CD4-positive, alpha-beta T cell treated with Interleukin-2 at 100 ng/mL for 4 hours (primary cell): ENCODE data around the gene PRB4.
"Not testable (repeated sequence)": the region's sequence is repeated elsewhere in the genome, so short reads cannot be mapped to it uniquely, and the experiment has no call there.

Experiments
- DNase-seq: peaks from one replicate; pipeline ENCODE4 v3.0.0-alpha.2; 2020; ENCODE audit warnings: low spot score

Gene PRB4

DNA sequence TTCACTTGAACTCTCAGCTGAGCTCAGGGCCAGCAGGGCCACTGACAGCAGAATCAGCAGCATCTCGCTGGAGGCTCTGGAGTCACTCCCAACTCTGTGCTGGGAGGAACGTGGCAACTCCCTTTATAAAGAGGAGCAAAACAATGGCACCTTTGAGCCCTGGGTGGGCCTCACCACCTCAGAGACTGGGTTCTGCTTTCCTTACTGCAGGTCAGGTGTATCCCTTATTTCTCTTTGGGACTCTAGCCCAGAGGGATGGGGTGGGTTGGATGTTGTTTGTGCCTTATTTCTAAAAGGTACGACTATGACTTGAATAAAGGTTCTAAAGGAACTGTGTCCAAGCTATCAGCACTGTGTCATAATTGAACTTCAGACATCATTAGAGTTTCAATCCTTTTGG, at the start of gene PRB4:
TSS of gene PRB4 (minus strand) at position 101 of the 400 bp plus-strand sequence. CDS start at position 63, 38 bp downstream.
- DNase-seq: no peak

DNA sequence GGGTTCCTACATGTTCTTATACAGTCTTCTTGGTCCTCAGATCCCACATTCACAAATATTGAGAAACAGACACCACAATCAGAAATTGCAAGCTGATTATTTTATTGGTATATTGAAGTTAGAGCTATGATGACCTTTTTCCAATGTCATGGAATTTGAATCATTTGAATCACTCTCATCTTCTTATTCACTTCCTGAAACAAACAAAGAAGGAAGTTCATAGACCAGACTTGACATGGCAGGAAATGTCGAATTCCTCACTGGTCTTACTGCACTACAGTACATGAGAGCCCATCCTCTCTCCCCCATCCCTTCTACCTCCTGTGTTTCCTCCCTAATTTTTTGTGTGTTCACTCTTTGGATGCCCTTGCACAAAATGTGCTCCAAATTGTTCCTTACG, 41.5 kb upstream of the PRB4 start:
- not testable (repeated sequence) for DNase-seq

DNA sequence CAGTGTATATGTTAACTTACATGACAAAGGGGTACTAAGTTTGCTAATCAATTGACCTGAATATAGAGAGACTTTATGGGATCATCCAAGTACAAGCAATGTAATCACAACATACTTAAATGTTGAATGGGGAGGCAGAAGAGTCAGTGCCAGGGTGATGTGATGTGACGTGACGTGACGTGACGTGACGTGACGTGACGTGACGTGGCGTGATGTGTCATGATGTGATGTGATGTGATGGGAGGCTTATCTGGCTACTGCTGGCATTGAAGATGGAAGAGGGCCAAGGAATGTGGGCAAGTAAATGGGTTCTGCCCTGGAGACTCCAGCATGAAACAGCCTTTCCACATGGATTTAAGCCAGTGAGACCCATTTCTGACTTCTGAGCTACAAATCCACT, 38.2 kb upstream of the PRB4 start:
- DNase-seq: no peak

DNA sequence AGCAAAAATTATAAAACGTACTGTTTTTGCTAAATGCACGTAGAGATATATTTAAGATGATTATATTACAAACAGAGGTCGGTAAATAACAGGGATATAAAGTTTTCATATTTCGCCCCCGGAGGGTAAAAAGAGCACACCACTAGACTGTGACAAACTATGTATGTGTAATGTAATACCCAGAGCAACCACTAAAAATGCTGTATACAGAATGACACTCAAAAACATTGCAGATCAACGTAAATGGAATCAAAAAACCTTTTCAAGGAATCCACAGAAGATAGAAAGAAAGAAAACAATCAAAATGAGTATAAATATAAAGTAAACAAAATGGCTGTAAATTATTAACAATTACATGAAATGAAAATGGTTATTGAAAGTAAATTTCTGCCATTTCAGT, 37.6 kb upstream of the PRB4 start:
- DNase-seq: no peak

DNA sequence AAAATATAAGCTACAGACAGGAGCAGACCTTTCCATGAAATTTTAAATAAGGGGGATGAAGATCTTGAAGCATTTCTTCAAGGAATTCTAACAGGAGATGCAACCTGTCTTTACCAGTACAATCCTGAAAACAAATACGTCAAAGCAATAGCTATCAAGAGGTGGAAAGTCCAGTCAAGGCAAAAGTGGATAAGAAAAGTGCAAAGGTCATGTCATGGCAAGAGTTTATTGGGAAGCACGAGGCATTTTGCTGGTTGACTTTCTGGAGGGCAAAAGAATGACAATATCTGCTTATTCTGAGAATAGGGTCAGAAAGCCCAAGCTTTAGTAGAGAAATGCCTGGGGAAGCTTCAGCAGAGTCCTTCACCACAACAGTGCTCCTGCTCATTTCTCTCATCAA, 34.3 kb upstream of the PRB4 start:
- DNase-seq: no peak

DNA sequence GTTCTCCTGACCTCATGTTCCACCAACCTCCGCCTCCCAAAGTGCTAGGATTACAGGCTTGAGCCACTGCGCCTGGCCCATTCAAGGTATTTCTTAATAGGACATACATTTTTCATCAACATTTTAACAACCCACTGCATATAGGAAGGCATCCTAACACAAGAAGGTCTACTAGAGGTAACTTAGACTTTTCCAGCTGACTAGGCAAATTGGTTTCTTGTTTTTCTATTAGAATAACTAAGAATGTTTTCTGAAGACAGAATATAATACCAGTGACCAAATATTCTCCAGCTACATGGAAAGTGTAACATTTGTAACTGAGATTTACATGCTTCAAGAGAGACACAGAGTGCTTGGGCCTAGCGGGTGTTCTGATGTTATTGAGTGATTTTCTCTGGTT, 14.2 kb upstream of the PRB4 start:
- no peak for DNase-seq

DNA sequence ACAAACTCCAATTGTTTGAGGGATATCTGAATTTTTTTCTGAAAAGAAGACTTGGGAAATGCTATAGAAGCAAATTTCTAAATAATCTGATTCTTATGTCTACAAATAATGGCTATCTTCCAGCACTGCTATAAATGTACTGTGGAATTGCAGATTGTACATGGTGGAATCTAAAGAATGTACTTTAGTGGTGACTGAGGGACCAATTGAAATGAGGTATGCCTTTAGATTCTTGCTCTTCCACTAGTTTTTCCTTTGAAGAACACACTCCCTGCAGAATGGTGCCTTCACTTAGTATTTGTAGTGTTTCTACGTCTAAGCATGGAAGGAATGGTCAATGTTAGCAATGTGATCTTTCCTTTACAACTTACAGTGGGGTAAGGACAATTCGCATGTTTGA, 11.7 kb upstream of the PRB4 start:
- no peak for DNase-seq

DNA sequence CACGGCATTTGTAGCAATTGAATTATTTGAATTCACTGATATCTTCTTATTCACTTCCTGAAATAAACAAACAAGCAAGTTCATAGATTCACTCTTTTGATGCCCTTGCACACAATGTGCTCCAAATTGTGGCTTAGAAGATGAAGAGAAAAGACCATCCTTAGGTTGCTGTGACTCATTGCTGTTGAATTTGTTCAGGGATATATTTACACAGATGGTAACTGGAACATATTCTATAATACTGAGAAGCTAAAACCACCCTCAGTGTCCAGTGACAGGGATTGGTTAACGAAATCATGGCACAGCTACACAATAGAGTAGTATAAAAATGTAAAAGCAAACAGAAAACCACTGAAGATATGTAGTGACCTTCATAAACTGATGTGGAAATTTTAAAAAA, 3.1 kb downstream of the PRB4 start:
- no peak for DNase-seq

DNA sequence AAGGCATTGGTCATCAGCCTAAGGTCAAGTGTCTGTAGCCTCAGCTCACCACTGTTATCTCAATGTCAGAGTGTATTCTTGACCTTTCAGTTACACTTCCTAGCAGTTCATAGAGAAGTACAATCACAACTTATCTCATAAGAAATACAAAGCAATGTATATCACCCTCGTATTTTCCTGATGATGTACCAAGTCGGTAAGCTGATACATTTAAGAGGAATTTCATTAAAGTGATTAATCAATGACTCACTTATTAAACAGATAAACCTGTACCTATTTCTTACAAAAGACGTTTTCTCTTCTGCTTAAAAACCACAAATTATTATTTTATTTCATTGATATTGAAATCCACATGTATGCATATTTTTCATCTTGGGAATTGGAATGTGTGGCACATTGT, 36.8 kb downstream of the PRB4 start:
- no peak for DNase-seq

DNA sequence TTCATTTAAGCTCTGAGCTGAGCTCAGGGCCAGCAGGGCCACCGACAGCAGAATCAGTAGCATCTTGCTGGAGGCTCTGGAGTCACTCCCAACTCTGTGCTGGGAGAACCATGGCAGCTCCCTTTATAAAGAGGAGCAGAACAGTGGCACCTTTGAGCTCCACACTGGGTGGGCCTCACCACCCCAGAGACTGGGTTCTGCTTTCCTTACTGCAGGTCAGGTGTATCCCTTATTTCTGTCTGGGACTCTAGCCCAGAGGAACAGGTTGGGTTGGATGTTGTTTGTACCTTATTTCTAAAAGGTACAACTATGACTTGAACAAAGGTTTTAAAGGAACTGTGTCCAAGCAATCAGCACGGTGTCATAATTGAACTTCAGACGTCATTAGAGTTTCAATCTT, 40.6 kb downstream of the PRB4 start, which contains the start of gene PRB3:
TSS of gene PRB3 (minus strand) at position 101 of the 400 bp plus-strand sequence. CDS start at position 63, 38 bp downstream.
- no peak for DNase-seq

DNA sequence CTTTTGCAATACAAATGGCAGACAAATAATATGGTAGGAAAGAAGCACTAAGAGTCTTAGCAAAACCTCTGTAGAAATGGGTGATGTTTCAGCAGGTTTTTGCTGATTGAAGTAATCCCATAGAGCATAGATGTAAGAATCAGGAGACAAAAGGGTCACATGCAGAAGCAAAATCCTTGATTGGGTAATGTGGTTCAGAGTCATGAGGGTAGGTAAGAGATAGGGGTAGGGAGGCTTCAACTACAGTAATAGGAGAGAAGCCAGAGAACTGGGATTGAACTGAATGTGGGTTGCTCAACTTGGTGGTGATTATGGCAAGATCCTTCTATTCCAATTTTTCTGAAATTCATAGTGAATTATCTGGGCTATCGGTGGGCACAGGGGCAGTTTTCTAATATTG, 45.7 kb downstream of the PRB4 start:
- no peak for DNase-seq
